Ascending aorta (tissue), 2 donors: ENCODE data around the gene NHLRC4. TPM values are rescaled to one million over a fixed set of nuclear protein-coding genes. Genes with fewer than 3 reads are reported as not detected.

ENCODE experiments used
- DNase-seq, 2 donors: peaks; one replicate each; pipeline ENCODE4 v3.0.0-alpha.2; 2019; ENCODE audit warnings: low spot score in 2 of 2
- H3K27ac ChIP-seq, 2 donors: fragments of 200-600 bp; sonication (generic); one replicate each; pipeline ENCODE4 v1.5.1; 2016 to 2017; ENCODE audit warnings: mild to moderate bottlenecking in 1 of 2
- H3K27me3 ChIP-seq: fragments of 200-600 bp; sonication (generic); one replicate; pipeline ENCODE4 v1.5.1; 2017
- H3K36me3 ChIP-seq, 2 donors: fragments of 200-600 bp; sonication (generic); one replicate each; pipeline ENCODE4 v1.5.1; 2016
- H3K4me1 ChIP-seq, 2 donors: fragments of 200-600 bp; sonication (generic); one replicate each; pipeline ENCODE4 v1.5.1; 2016 to 2017; ENCODE audit warnings: mild to moderate bottlenecking in 1 of 2
- H3K4me3 ChIP-seq, 2 donors: fragments of 200-600 bp; sonication (generic); one replicate each; pipeline ENCODE4 v1.5.1; 2016 to 2017; ENCODE audit warnings: mild to moderate bottlenecking in 1 of 2
- H3K9me3 ChIP-seq, 2 donors: fragments of 200-600 bp; sonication (generic); one replicate each; pipeline ENCODE4 v1.5.1; 2016
- intact Hi-C: fragments of 100-400 bp; cut with DNase I; formaldehyde crosslinking; loops from one replicate; pipeline ENCODE4 v1.15.1; 2023
- total RNA-seq: library from RNA; depleted of rRNA; stranded (reverse); fragments of >200 nt; gene quantifications from one replicate; pipeline ENCODE4 v1.1.0, GENCODE V29; 2016
- TF ChIP-seq, protein P1 (sequence below), 3 experiments: fragments of 200-600 bp in 2 of 3; fragments of 450-650 bp in 1 of 3; sonication (generic) in 2 of 3; IDR thresholded peaks; one replicate each; pipeline ENCODE4 v1.5.1; 2016 to 2019; ENCODE audit warnings: antibody characterized with exemption in 3 of 3, mild to moderate bottlenecking in 1 of 3, moderate library complexity in 1 of 3

The NHLRC4 gene
- total RNA-seq, 1 donor from 2014 or later, result not detected

DNA sequence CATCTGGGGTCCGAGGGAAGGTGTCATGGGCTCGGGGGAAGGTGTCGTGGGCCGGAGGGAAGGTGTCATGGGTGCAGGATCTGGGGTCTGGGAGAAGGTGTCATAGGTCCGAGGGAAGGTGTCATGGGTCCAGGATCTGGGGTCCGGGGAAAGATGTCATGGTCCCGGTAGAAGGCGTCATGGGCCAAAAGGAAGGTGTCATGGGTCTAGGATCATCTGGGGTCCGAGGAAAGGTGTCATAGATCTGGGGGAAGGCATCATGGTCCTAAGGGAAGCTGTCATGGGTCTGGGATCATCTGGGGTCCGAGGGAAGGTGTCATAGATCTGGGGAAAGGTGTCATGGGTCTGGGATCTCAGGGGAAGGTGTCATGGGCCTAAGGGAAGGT is 24.0 kb downstream of the NHLRC4 start:
- TF ChIP-seq, protein P1, sequence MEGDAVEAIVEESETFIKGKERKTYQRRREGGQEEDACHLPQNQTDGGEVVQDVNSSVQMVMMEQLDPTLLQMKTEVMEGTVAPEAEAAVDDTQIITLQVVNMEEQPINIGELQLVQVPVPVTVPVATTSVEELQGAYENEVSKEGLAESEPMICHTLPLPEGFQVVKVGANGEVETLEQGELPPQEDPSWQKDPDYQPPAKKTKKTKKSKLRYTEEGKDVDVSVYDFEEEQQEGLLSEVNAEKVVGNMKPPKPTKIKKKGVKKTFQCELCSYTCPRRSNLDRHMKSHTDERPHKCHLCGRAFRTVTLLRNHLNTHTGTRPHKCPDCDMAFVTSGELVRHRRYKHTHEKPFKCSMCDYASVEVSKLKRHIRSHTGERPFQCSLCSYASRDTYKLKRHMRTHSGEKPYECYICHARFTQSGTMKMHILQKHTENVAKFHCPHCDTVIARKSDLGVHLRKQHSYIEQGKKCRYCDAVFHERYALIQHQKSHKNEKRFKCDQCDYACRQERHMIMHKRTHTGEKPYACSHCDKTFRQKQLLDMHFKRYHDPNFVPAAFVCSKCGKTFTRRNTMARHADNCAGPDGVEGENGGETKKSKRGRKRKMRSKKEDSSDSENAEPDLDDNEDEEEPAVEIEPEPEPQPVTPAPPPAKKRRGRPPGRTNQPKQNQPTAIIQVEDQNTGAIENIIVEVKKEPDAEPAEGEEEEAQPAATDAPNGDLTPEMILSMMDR (IDR thresholded peaks at IDR 0.05), result no peak
- peaks cover 8 to 32% of the 10 kb centered on the region in 2 donors for H3K4me1 ChIP-seq
- peaks cover 0 to 3% of the 10 kb centered on the region in 2 donors for H3K36me3 ChIP-seq
- H3K27me3 ChIP-seq, result no peaks in the 10 kb centered on the region
- peak overlapping the region in 1 of 2 donors; percentile 83 for H3K27ac ChIP-seq
- peak overlapping the region; percentile 85 to 92 for H3K4me3 ChIP-seq
- H3K9me3 ChIP-seq, result no peaks in the 10 kb centered on the region
- intact Hi-C loops, result no loop called here
- no peak for DNase-seq

GRCh38 chr16:591231-591630 is 24.4 kb downstream of the NHLRC4 start:
- peaks cover 8 to 32% of the 10 kb centered on the region in 2 donors for H3K4me1 ChIP-seq
- H3K4me3 ChIP-seq, result peak overlapping the region; percentile 85 to 92
- H3K9me3 ChIP-seq, result no peaks in the 10 kb centered on the region
- DNase-seq, result no peak
- TF ChIP-seq, protein P1 (IDR thresholded peaks at IDR 0.05), result no peak
- no peak overlapping the region for H3K27ac ChIP-seq
- peaks cover 1 to 3% of the 10 kb centered on the region in 2 donors for H3K36me3 ChIP-seq
- intact Hi-C loops, result no loop called here
- no peaks in the 10 kb centered on the region for H3K27me3 ChIP-seq

DNA sequence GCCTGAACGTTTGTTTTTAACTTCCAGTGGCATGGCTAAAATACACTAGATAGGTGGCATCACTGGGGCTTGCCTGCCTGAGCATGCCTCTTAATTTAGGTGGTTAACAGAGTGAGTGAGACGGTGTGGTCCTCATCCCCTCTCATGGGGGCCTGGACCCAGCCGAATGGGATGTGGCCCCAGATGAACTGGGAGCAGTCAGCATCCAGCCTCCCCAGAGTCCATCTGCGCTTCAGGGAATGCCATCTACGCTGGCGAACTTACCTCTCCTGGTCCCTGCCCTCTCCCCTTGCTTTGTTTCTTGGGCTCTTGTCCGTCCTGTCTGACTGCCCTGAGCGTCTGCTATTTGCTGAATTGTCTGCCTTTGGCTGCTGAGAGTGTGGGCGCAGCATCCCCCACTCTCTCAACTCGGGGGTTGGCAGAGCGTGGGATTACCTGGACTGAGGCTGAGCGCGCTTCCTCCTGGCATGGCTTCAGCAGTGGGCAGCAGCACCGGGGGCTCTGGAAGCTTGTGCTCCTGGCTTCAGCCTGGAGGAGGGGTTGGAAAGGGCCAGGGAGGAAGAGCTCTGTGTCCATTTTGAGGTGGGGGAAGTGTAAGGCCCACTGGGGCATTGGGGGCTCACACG is 25.2 kb downstream of the NHLRC4 start:
- no peaks in the 10 kb centered on the region for H3K9me3 ChIP-seq
- no peak overlapping the region for H3K27ac ChIP-seq
- intact Hi-C loops, result no loop called here
- peaks cover 8 to 32% of the 10 kb centered on the region in 2 donors for H3K4me1 ChIP-seq
- peaks cover 5 to 11% of the 10 kb centered on the region in 2 donors for H3K36me3 ChIP-seq
- H3K27me3 ChIP-seq, result no peaks in the 10 kb centered on the region
- TF ChIP-seq, protein P1 (IDR thresholded peaks at IDR 0.05), result no peak
- DNase-seq, result no peak
- peak overlapping the region in 1 of 2 donors; percentile 92 for H3K4me3 ChIP-seq

DNA sequence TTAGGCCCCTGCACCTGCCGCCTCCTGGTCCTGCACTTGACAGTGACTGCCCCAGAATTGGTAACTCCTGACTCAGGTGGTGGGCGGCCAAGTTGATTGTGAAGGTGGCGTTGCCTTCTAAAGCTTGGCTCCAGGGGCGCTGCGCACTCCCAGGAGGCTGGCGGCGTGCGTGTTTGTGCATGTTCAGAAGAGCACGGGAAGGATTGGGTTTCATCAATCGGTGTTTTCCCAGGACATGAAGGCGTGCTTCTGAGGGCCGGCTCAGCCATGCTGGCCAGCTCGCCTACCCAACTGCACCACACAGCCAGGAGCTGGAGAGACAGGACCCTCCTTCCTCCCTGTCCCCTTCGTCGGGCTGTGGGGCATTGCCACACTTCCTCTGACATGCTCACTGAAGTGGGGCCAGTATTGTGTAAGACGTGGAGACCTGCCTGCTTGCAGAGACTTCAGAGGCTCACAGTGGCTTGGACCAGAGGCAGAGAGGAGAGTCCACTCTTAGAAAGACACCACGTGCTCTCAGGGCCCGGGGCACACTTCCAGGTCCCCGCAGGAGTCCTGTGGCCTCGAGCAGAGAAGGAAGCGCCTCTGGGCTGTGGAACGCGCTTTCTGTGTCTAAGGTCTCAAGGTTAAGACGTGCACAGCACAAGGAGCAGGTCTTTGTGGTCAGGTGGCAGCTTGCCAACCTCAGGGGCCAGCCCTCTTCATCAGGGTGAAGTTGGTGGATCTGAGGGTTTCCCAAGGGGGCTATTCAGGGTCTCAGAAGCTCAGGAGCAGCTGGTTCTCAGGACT is 25.9 kb downstream of the NHLRC4 start:
- TF ChIP-seq, protein P1 (IDR thresholded peaks at IDR 0.05), result no peak
- Histone ChIP-seq H3K9me3 (no peaks in the 10 kb centered on the region), H3K4me1 (peaks cover 8 to 26% of the 10 kb centered on the region in 2 donors), H3K4me3 (peak overlapping the region in 1 of 2 donors; percentile 92), H3K36me3 (peaks cover 5 to 16% of the 10 kb centered on the region in 2 donors), H3K27me3 (no peaks in the 10 kb centered on the region), H3K27ac (no peak overlapping the region)
- DNase-seq, result peak in 1 of 2 donors; percentile 78
- intact Hi-C loops, result no loop called here

GRCh38 chr16:593406-593805 is 26.6 kb downstream of the NHLRC4 start:
- Histone ChIP-seq H3K4me1 (peaks cover 1 to 19% of the 10 kb centered on the region in 2 donors), H3K36me3 (peaks cover 5 to 16% of the 10 kb centered on the region in 2 donors), H3K4me3 (no peak overlapping the region), H3K27me3 (no peaks in the 10 kb centered on the region), H3K9me3 (no peaks in the 10 kb centered on the region), H3K27ac (no peak overlapping the region)
- intact Hi-C loops, result no loop called here
- TF ChIP-seq, protein P1 (IDR thresholded peaks at IDR 0.05), result no peak
- no peak for DNase-seq
